H7 (cell line): ENCODE data around the gene CYP27B1. TPM values are rescaled to one million over a fixed set of nuclear protein-coding genes. Genes with fewer than 3 reads are reported as not detected.

ENCODE experiments used
- DNase-seq: peaks from one replicate; pipeline ENCODE4 v3.0.0; 2012
- H3K27me3 ChIP-seq: 2 replicates; pipeline ENCODE4 v1.6.0; 2011; ENCODE audit warnings: mild to moderate bottlenecking, low read length; ENCODE audit not compliant: control insufficient read depth, insufficient read depth
- H3K36me3 ChIP-seq: replicated peaks from 2 replicates; pipeline ENCODE4 v1.5.1; 2011; ENCODE audit warnings: low read length; ENCODE audit not compliant: control insufficient read depth, insufficient read depth
- H3K4me3 ChIP-seq: 2 replicates; pipeline ENCODE4 v1.5.1; 2011; ENCODE audit warnings: low read depth, mild to moderate bottlenecking, control low read depth, low read length, moderate library complexity; ENCODE audit not compliant: insufficient read depth
- total RNA-seq: library from RNA; depleted of rRNA; stranded (reverse); fragments of >200 nt; shearing (Covaris generic); gene quantifications from 2 replicates; pipeline ENCODE4 v1.2.3, GENCODE V29; 2014; rRNA removed

CYP27B1 gene, protein sequence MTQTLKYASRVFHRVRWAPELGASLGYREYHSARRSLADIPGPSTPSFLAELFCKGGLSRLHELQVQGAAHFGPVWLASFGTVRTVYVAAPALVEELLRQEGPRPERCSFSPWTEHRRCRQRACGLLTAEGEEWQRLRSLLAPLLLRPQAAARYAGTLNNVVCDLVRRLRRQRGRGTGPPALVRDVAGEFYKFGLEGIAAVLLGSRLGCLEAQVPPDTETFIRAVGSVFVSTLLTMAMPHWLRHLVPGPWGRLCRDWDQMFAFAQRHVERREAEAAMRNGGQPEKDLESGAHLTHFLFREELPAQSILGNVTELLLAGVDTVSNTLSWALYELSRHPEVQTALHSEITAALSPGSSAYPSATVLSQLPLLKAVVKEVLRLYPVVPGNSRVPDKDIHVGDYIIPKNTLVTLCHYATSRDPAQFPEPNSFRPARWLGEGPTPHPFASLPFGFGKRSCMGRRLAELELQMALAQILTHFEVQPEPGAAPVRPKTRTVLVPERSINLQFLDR
- 0.26 and 0.59 TPM in 2 replicates for total RNA-seq

DNA sequence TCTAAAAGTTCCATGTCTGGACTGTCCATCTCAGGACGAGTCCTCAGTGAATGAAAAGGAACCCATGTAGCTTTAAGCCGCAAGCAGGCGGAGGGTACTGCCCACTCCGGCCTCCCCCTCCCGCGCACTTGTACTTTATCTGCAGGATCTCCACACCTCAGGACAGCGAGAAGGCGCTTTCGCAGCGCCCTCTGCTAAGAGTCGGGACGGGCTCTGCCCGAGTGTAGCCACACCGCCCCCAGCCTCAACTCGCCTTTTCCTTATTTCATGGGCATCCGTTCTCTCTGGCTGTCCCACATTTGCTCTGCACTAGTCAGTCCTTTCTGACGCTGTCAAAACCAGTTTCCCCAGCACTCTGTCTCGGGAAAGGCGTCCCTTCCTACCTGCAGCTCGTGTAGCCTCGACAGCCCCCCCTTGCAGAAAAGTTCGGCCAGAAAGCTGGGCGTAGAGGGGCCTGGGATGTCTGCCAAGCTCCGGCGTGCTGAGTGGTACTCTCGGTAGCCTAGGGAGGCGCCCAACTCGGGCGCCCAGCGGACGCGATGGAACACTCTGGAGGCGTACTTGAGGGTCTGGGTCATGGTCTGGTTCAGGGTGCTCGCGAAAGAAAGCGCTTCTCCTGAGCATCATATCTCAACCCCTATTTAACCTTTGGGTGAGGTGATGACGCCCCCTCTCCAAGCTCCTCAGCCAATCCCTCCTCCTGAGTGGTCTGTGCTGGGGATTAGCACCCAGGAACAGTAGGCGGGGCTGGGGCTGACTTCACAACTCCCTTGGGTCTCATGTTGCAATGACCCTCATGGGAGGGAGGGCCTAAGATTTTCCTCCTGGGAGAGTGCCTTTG, at the start of gene CYP27B1:
CYP27B1 (minus strand) TSS at position 615 of the 841 bp plus-strand sequence; CDS start at position 578, 37 bp downstream.
- peak; percentile 86 for DNase-seq
- H3K27me3 ChIP-seq = peaks cover 55% of the 10 kb centered on the region
- H3K36me3 ChIP-seq = peaks cover 16% of the 10 kb centered on the region
- peak within 1 kb of the TSS; percentile 48; the same call in 1 of the 2 replicates for H3K4me3 ChIP-seq

DNA sequence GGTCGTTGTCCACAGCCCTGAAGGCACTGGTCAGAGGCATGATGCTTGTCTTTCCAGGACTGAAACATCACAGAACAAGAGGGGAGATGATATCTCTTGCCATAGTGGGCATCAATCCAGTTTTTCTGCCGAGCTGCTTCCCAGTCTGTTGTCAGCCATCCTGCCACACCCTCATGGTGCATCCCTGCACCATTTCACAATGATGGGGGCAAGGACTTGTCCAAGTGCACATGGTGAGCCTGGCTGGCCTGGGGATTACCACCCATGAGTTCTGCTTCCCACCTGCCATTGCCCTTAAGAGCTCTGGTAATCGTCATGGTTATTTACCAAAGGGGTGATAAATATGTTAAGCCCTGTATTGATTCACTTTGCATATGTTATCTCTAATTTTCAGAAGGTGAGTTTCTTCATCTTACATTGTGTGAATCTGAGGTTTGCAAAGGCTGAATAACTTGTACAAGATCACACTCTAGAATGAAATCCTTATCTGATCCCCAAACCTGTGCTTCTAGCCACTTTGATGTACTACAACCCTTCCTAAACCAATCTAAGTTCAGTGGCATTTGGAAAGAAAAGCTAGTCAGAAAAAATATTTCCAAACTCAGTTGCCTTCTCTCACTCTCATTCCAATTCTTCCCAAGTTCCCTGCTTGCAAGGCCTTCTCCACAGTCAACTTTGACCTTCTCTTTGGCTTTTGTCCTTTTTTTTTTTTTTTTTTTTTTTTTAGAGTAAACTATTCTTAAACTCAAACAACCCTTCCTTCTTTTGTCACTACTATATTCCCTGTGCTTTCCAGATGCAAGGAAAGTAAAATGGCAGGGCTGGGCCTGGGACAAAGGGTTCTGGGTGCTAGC, 49.4 kb upstream of the CYP27B1 start:
- Histone ChIP-seq H3K27me3 (no peaks in the 10 kb centered on the region), H3K4me3 (no peak overlapping the region), H3K36me3 (no peaks in the 10 kb centered on the region)
- DNase-seq = no peak

DNA sequence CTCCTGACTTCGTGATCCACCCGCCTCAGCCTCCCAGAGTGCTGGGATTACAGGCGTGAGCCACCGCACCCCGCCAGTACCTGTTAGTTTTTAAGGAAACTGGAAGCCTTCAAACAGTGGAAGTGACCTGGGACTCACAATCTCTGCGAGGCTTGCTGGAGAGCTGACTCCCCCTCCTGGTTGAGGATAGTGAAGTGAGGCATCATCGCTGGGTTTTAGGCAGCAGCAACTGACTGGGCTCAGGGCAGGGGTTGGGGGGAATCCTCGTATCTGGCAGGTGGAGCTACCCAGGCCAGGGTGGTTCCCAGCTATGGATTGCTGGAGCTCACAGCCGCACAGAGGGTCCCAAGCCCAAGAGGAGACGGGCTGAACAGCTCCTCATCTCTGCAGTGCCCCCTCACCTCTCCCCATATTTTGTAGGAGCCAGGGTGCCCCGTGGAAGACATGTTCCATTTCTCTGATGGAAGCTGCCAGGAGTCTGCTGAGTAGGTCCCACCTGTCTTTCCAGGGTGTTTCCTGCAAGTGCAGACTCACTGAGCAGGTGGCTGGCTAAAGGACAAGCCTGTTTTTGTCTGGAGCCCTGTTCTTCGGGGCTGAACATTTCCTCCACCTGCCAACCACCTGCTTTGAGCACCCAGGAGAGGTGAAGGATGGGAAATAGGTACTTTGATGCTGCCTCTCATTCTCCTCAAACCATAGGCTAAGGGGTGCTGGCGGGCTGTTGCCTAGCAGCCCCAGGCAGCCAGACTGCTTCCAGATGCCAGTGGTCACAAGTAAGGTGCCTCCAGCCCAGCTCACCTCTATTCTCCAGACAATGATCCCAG, 48.5 kb upstream of the CYP27B1 start:
- no peaks in the 10 kb centered on the region for H3K36me3 ChIP-seq
- peak; percentile 80 for DNase-seq
- no peaks in the 10 kb centered on the region for H3K27me3 ChIP-seq
- no peak overlapping the region for H3K4me3 ChIP-seq

DNA sequence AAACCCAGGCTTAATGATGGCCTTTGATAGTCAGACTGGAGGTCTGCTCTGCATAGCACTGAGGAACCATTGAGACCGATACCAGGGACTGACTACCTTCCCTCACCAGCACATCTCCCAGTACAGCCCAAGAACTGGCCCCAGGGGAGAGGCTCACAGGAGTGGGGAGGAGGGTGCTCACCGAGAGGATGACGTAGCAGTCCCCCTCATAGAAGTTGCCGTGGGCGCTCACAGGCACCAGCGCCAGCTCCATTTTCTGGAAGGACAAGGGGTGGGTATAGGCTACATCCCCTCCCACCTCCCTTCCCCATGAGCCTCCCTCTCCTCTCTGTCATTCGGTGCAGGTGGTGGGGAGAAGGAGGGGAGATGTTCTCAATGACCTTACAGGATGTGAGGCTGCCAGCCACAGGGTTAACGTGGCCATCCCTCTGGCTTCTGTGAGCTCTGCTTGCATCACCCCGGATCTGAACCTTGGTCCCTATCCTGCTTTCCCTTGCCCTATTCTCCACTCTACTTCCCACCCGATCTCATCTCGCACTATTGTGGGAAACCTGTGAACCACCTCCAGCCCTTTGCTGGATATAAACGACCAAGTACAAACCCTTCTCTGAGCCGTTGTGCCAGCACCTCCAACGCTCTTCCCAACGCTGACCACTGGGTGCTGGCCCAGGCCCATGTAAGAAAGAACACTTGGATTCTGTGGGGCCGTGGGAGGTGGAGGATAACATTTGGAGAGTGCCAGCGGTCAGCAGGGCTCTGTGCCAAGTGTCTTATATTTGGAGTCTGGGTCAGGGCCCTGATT, 47.3 kb upstream of the CYP27B1 start:
- Histone ChIP-seq H3K27me3 (no peaks in the 10 kb centered on the region), H3K36me3 (no peaks in the 10 kb centered on the region)
- DNase-seq = no peak

DNA sequence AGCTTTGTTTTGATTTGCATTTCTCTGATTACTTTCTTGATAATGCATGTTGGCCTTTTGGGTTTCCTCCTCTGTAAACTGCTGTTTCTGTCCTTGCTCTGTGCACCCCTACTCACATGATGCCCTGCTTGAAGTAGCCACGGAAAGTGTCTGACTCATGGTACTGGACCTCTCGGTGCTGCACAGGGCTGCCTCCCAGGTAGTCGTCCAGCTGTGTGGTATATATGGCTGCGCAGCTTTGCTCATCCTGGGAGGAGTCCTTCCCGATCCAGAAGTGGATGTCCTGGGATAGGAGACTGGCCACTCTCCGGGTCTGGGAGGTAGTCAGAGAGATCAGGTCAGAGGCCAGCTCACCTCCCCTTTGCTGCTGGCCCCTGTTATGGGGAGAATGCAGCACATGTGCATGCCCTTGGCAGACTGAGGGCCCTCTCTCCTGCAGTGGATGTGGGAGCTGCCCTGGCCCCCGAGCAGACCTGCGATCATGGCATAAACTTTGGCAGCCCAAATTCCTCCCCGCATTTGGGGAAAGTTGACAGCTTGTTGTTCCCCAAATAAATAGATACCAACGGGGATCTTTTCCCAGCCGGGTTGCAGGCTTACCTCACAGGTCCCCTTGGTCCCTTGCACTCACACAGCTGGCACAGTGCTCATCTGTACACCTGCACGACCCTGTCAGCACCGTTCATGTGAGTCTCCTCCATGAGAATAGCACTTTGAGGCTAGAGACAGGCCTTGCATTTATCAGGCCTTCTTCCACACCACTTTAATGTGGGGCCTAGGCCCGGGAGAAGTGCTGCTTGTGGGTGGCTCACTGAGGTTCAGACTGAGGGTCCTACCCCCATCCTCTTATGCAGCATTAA, 46.5 kb upstream of the CYP27B1 start:
- Histone ChIP-seq H3K4me3 (no peak overlapping the region), H3K36me3 (no peaks in the 10 kb centered on the region), H3K27me3 (no peaks in the 10 kb centered on the region)

More for the DNA sequence above, 47.3 kb upstream of the CYP27B1 start:
- no peak overlapping the region for H3K4me3 ChIP-seq

DNA sequence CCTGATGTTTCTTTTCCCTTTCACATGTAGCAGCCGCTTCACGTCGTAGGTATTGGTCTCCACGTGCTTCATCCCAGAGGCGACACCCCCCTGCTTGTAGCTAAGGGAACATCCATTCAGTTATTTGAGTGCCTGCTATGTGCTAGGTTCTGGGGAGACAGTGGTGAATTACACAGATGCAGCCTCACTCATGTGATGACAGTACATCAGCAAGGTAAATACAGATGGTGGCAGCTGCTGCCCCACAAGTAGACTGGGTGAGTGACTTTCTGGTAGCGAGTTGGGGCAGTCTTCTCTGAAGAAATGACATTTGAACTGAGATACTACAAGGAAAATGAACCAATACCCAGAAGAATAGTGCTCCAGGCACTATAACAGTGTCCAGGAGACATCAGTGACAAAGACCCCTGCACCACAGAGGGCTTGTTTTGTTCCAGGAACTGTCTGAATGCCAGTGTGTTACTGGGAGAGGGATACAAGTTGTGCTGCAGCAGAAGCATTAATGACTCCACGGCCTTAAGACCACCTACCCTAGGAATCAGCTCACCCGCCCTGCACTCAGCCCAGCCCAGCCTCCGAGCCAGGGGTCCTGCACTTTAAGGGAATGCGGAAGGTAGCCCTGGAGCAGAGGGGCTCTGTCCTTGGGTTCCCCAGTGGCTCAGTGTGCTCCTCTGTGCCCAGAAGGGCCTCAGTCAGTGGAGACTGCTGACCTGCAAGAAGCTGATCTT, 44.3 kb upstream of the CYP27B1 start:
- Histone ChIP-seq H3K4me3 (no peak overlapping the region), H3K36me3 (no peaks in the 10 kb centered on the region; the same call in 1 of the 2 replicates), H3K27me3 (no peaks in the 10 kb centered on the region)
- no peak for DNase-seq

More for the DNA sequence above, 46.5 kb upstream of the CYP27B1 start:
- no peak for DNase-seq

DNA sequence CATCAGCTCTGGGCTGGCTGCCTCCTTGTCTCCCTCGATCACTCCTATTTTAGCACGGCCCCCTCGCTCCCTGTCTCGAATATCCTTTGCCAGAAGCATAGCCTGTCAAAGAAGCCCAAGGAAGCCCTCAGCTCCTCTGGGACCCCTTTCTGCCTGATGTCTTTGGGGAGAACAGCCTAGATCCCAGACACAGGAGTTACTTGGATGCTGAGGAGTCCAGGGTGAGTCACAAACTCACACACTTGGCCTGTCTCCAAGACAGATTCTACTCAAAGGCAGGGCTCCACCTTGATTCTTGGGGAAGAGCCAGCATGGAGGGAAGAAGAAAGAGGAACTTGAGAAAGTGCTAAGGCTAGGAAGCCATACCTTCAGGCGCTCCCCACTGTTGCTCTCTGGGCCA, 43.6 kb upstream of the CYP27B1 start:
- no peak for DNase-seq
- Histone ChIP-seq H3K27me3 (no peaks in the 10 kb centered on the region), H3K36me3 (no peaks in the 10 kb centered on the region; the same call in 1 of the 2 replicates), H3K4me3 (no peak overlapping the region)

DNA sequence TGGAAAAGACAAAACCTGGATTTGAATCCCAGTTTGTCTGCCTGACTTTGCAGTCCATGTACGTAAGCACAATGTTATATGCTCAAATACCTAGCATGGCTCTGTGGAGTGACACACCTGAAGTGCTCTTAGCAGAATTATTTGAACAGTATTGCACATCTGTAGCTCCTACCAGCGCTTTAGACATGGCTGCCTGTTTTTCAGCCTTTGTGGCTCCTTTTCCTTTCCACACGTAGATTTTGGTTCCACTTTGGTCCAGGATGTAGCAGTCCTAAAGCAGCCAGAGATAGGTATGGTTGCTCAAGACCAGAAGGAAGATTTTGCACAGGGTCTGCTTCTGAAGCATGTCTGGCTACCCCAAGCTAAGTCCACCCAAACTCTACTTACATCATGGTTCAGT, 42.5 kb upstream of the CYP27B1 start:
- Histone ChIP-seq H3K36me3 (no peaks in the 10 kb centered on the region; the same call in 1 of the 2 replicates), H3K27me3 (no peaks in the 10 kb centered on the region), H3K4me3 (no peak overlapping the region)
- DNase-seq = no peak

DNA sequence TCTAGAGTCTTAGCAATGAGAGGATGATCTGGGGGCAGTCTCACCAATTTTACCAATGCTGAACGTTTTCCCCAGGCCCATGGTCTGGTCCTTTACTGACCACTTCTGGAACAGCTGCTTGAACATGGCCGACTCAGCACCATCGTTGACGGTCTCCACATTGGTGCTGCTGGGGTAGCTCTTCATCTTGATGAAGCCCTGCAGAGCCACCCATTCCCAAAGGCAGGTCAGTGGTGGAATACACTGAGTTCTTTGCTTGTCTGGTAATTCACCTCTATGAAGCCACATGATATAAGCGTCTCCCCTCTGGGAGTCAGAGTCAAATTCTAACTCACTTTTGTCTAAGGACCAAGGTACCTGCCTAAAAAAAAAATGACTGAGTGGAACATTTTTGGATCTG, 41.5 kb upstream of the CYP27B1 start:
- no peak for DNase-seq
- Histone ChIP-seq H3K27me3 (no peaks in the 10 kb centered on the region), H3K4me3 (no peak overlapping the region), H3K36me3 (no peaks in the 10 kb centered on the region; the same call in 1 of the 2 replicates)

DNA sequence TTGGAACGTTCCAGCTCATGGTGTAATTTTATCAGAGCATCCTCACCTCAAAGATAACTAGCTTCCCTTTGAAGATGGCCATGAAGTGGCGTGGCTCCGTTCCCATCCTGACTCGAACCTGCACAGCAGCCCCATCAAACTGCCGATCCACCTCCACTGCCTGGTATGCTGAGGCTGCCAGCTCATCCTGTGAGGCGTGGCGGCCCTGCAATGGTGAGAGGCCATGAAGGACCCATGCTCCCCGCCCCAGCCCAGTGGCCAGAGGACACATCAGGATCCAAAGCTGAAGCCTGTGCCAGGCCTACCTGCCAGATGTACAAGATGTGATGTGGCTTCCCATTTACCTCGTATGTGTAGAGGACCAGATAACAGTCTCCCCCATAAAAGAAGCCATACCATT, 40.4 kb upstream of the CYP27B1 start:
- Histone ChIP-seq H3K27me3 (no peaks in the 10 kb centered on the region), H3K36me3 (no peaks in the 10 kb centered on the region; the same call in 1 of the 2 replicates), H3K4me3 (no peak overlapping the region)
- DNase-seq = no peak

DNA sequence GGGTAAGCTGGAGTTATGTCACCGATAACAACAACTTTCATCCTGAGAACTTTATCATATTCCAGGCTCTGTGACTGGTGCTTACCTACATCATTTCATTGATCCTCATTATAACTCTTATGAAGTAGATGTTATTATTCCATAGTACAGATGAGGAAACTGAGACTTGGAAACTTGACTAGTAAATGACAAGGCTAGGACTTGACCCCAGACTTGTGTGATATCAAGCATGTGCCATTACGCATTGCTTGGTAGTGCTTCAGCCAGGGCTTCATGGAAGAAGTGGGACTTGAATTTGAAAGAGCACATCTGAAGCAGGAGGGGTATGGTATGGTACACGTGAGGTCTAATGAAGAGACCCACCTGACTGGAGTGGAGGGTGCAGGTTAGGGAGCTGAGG, 39.8 kb upstream of the CYP27B1 start:
- H3K4me3 ChIP-seq = no peak overlapping the region
- H3K27me3 ChIP-seq = no peaks in the 10 kb centered on the region
- no peaks in the 10 kb centered on the region; the same call in 1 of the 2 replicates for H3K36me3 ChIP-seq
- DNase-seq = no peak
